Head of caudate nucleus (tissue), 42 donors: ENCODE data around the gene CDCA3.
"Not testable (repeated sequence)": the region's sequence is repeated elsewhere in the genome, so short reads cannot be mapped to it uniquely, and the experiment has no call there.

Experiments used
- DNase-seq, 42 donors: peaks; one replicate each; pipeline versions ENCODE4 v3.0.0 to v3.0.0-alpha.2; 2020 to 2021; ENCODE audit warnings: mixed read lengths in 7 of 42
- intact Hi-C: fragments of 100-400 bp; cut with DNase I; formaldehyde crosslinking; loops from one replicate; pipeline ENCODE4 v1.15.0; 2022

Gene CDCA3

GRCh38 chr12:6874015-6874368, 22.9 kb upstream of the CDCA3 start:
- DNase-seq, intact Hi-C loops: not testable (repeated sequence)

GRCh38 chr12:6873094-6874014, 22.3 kb upstream of the CDCA3 start, which contains the start of gene SPSB2:
Gene SPSB2 (minus strand): TSS chr12:6873303. CDS start chr12:6872901, 402 bp downstream.
- peak; percentile 85 to 98 (median 96) for DNase-seq
- intact Hi-C loops = loop anchor here (2.0 kb wide), 1 partner anchor 17 kb away; no protein-coding TSS in a partner anchor

DNA sequence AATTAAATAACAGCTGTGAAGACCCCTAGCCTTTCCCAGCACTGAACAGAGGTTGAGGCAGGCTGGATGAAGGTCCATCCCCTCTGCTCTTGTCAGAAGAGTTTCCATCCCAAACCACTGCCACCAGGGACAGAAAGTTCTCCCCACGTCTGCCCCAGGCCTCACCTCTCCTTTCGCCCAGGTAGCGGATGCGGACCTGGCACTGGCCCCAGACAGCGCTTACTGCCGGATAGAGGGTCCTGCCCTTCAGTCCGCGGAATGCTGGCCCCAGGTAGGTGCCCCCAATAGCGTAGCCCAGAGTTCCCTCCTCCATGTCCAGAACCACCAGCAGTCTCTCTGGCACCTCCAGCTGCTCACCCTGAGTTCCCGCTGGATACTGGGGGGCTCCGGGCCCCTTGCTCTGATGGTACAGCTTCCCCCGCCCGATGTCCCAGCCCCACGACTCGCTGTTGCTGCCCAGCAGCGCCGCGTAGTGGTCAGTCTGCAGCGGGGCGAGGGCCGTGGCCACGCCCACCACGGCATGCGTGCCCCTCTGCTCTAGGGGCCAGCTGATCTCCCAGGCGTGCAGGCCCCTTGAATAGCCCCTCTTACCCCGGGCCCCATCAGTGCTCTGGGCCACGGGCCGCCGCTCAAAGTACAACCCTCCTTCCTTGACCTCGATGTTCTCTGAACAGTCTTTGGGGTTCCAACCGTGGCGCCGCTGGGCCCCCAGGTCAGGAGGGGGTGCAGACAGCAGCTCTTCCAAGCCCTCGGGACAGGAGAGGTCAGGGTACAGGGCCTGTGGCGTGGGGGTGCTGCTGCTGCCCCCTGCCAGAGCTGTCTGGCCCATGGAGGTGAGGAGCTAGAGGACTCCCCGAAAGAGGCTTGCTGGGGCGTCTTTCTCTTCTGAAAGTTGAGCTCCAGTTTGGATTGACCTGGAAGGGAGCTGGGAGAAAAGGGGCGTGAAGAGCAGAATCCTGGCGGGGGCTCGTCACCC, 21.3 kb upstream of the CDCA3 start:
- intact Hi-C loops = loop anchor here (2.0 kb wide), 1 partner anchor 18 kb away; no protein-coding TSS in a partner anchor
- peak; percentile 65 to 92 (median 84) for DNase-seq

DNA sequence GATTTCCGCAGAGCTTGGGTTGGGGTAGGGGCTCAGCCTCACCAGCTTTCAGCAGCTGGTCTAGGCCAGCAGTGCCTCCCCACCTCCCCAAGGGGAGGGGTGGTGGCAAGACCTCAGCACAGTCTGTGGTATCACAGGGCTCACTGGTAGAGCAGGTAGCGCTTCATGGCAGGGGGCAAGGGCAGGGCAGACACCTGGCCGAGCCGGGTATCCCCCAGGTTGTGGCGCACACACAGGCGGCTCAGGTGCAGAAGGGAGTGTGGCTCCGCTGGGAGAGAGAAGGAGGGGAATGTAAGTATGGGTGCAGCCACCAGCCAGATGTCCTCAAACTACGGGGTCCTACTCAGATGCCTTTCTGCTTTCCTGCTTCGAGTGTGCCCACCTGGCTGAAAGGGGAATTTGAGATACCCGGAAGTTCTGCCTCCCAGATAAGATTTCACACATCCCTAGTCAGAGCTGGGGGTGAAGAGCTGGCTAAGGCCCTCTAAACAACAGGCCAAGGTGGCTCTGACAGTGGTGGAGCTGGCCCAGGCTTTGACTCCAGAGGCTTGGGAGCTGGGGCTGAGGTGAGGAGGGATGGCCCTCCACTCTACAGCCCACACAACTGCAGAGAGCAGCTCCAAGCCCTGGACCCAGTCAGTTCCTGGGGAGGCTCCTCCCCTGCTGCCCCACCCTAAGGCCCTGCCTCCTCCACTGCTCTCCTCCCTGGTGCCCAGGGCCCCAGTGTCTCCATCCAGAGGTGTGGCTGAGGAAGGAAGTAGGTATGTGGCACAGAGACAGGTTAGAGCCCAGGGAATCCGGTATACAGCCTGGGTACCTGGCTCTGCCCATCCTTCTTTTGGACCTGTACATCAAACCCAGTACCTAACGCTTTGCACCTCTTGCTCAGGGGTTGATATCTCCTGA, 20.2 kb upstream of the CDCA3 start:
- DNase-seq = no peak
- intact Hi-C loops = no loop called here

DNA sequence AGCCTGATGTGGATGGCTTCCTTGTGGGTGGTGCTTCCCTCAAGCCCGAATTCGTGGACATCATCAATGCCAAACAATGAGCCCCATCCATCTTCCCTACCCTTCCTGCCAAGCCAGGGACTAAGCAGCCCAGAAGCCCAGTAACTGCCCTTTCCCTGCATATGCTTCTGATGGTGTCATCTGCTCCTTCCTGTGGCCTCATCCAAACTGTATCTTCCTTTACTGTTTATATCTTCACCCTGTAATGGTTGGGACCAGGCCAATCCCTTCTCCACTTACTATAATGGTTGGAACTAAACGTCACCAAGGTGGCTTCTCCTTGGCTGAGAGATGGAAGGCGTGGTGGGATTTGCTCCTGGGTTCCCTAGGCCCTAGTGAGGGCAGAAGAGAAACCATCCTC, 19.2 kb upstream of the CDCA3 start:
- intact Hi-C loops = not testable (repeated sequence)
- DNase-seq = peak in 1 of 42 donors; percentile 21

- intact Hi-C loops = no loop called here
These were observed 18.2 kb upstream of the CDCA3 start for GRCh38 chr12:6869049-6870021.

DNA sequence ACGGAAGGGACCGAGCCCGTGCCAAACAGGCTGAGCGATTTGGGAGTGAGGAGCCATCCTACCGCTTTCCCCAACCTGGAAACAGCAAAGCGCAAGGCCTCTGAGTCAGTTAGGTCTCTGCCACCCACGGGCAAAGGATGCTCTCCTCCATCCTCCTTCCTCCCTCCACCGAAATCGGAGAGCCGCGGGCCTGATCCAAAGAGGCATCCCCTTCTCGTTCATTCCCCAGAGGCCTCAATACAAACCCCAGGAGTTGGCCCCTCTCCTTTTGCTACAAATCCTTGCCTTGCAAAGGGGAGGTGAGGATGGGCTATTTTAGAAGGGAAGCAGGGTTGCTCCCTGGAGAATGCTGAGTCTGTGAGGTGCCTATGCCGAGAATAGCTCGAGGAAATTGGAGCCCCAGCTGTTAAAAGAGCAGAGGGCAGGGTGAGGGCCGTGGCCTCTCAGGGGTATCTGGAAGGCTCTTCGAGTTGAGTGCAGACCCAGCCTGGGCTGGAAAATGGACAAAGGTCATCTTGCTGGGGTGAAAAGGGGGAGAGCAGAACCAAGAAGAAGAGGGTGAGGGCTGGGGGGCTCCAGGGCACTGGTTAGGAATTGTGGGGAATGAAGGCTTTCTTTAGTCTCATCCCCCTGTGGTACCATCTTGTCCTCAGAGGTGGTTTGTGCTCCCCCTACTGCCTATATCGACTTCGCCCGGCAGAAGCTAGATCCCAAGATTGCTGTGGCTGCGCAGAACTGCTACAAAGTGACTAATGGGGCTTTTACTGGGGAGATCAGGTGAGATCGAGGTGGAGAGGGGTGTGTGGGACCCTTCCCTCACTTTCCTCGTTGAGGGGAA, 17.3 kb upstream of the CDCA3 start:
- intact Hi-C loops = no loop called here
- DNase-seq = peak in 9 of 42 donors; percentile 17 to 78 (median 31)

More at GRCh38 chr12:6869049-6870021, 18.2 kb upstream of the CDCA3 start:
- peak; percentile 53 to 94 (median 85) for DNase-seq

DNA sequence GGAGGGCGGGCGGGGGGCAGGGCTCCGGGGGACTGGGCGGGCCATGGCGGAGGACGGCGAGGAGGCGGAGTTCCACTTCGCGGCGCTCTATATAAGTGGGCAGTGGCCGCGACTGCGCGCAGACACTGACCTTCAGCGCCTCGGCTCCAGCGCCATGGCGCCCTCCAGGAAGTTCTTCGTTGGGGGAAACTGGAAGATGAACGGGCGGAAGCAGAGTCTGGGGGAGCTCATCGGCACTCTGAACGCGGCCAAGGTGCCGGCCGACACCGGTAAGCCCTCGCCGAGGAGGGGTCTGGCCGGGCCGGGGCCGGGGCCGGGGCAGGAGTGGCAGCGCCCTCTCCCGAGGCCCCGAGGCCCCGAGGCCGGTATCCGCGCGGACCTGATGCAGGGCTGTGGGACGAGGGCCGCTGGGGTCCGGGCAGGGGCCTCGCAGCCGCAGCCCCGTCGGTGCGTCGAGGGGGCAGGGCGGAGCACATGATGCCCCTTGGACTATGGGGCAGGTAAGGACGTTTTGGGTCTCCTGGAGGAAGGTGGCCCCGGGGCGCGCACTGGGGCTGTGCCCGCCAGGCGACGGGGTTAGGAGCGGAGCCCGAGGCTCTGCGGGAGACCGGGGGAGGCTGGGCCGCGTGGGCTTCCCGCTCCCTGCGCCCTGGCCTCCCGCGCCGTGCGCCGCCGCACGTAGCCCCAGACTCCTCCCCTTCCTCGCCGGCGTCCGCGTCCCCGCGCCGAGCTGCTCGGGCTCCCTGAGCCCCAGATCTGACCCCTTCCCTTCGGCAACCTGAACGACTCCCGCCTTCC, 16.5 kb upstream of the CDCA3 start, which contains the start of gene TPI1:
TSS of gene TPI1 (plus strand) at position 119 of the 798 bp plus-strand sequence. CDS start at position 155, 36 bp downstream.
- intact Hi-C loops = no loop called here
- DNase-seq = peak; percentile 64 to 96 (median 90)

GRCh38 chr12:6866920-6867412, 15.9 kb upstream of the CDCA3 start:
- intact Hi-C loops = no loop called here
- peak in 10 of 42 donors; percentile 19 to 59 (median 41) for DNase-seq

GRCh38 chr12:6866163-6866919, 15.3 kb upstream of the CDCA3 start:
- no peak for DNase-seq
- intact Hi-C loops = no loop called here

- intact Hi-C loops, DNase-seq: not testable (repeated sequence)
These were observed 14.2 kb upstream of the CDCA3 start for GRCh38 chr12:6865307-6865706.

DNA sequence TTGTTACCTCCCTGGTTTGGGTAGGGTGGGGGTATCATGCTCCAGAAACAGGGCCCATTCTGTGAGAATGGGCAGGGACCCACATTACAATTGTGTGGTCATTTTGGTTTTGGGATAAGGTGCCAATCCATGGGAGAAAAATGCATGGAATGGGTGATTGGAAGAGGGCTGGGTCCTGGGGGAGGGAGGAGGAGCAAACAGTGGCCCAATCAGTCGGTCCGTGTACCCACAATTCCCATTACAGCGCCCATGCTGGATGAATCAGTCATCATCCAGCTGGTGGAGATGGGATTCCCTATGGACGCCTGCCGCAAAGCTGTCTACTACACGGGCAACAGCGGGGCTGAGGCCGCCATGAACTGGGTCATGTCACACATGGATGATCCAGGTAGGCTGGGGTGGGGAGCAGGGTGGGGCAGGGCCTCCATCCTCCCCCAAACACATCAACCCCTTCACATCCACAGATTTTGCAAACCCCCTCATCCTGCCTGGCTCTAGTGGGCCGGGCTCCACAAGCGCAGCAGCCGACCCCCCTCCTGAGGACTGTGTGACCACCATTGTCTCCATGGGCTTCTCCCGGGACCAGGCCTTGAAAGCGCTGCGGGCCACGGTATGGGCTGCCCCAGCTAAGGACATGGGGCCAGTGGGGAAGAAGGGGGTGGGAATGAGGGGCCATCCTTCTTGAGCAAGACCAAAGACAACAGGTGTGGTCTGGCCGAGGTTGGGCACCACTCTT, 12.7 kb upstream of the CDCA3 start:
- intact Hi-C loops = no loop called here
- no peak for DNase-seq

- no peak for DNase-seq
- intact Hi-C loops = no loop called here
These were observed 11.9 kb upstream of the CDCA3 start for GRCh38 chr12:6863033-6863432.

DNA sequence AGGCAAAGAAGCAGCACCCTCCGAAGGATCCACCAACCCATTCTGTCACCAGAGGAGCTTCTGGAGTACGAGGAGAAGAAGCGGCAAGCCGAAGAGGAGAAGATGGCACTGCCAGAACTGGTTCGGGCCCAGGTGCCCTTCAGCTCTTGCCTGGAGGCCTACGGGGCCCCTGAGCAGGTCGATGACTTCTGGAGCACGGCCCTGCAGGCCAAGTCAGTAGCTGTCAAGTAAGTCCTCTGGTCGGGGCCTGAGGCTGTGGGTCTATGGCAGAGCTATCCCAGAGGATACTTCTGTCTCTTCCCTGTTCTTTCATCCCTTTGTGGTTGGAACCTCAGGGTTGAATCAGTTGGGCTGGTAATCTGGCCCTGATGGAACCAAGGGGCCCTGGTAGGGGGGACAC, 10.3 kb upstream of the CDCA3 start:
- intact Hi-C loops = no loop called here
- no peak for DNase-seq
